Loucy (cell line): ENCODE measurements around the gene HYPK.

Source experiments
- H2AFZ ChIP-seq: fragments of 200-600 bp; sonication (generic); 2 replicates; pipeline ENCODE4 v1.6.0; 2016; ENCODE audit warnings: antibody characterized with exemption, mild to moderate bottlenecking, low read length, moderate library complexity
- H3F3A ChIP-seq: fragments of 200-600 bp; 2 replicates; pipeline ENCODE4 v1.6.0; 2016; ENCODE audit warnings: antibody characterized with exemption, low read depth, mild to moderate bottlenecking
- H3K27me3 ChIP-seq: fragments of 200-600 bp; sonication (generic); 2 replicates; pipeline ENCODE4 v1.6.1; 2014; ENCODE audit warnings: low read length, mild to moderate bottlenecking; ENCODE audit not compliant: insufficient read depth, poor library complexity, severe bottlenecking
- H3K36me3 ChIP-seq: fragments of 200-600 bp; sonication (generic); 2 replicates; pipeline ENCODE4 v1.6.1; 2016; ENCODE audit warnings: low read length; ENCODE audit not compliant: insufficient read depth
- H3K4me1 ChIP-seq: fragments of 200-600 bp; sonication (generic); 2 replicates; pipeline ENCODE4 v1.5.1; 2014; ENCODE audit warnings: low read length, mild to moderate bottlenecking; ENCODE audit not compliant: insufficient read depth, poor library complexity, severe bottlenecking
- H3K4me2 ChIP-seq: fragments of 200-600 bp; sonication (generic); 2 replicates; pipeline ENCODE4 v1.6.0; 2014; ENCODE audit warnings: antibody characterized with exemption, low read length, low read depth, mild to moderate bottlenecking; ENCODE audit not compliant: poor library complexity, severe bottlenecking
- H3K4me3 ChIP-seq: fragments of 200-600 bp; sonication (generic); 2 replicates; pipeline ENCODE4 v1.5.1; 2014; ENCODE audit warnings: low read length, mild to moderate bottlenecking, mixed read lengths; ENCODE audit not compliant: poor library complexity, severe bottlenecking
- H3K79me2 ChIP-seq: fragments of 200-600 bp; sonication (generic); 2 replicates; pipeline ENCODE4 v1.6.1; 2014; ENCODE audit warnings: low read length; ENCODE audit not compliant: insufficient read depth
- H3K9ac ChIP-seq: fragments of 200-600 bp; sonication (generic); 2 replicates; pipeline ENCODE4 v1.6.0; 2014; ENCODE audit warnings: mild to moderate bottlenecking, low read depth, low read length, moderate library complexity; ENCODE audit not compliant: poor library complexity, severe bottlenecking
- H3K9me2 ChIP-seq: fragments of 200-600 bp; sonication (generic); replicated peaks from 2 replicates; pipeline ENCODE4 v1.6.1; 2016; ENCODE audit warnings: low read depth, low read length, mixed read lengths
- H3K9me3 ChIP-seq: fragments of 200-600 bp; sonication (generic); 2 replicates; pipeline ENCODE4 v1.6.1; 2014; ENCODE audit warnings: mild to moderate bottlenecking, antibody characterized with exemption, low read length, low read depth; ENCODE audit not compliant: insufficient read depth
- H4K20me1 ChIP-seq: fragments of 200-600 bp; sonication (generic); 2 replicates; pipeline ENCODE4 v1.6.0; 2014; ENCODE audit warnings: antibody characterized with exemption, low read length, mild to moderate bottlenecking; ENCODE audit not compliant: insufficient read depth, poor library complexity, severe bottlenecking
- EZH2phosphoT487 ChIP-seq: fragments of 200-600 bp; IDR thresholded peaks from 2 replicates; pipeline ENCODE4 v1.6.1; 2018; ENCODE audit warnings: antibody characterized with exemption, mild to moderate bottlenecking, moderate library complexity, borderline replicate concordance
- TF ChIP-seq, protein P1 (sequence below): fragments of 200-600 bp; sonication (generic); conservative IDR thresholded peaks from 2 replicates; pipeline ENCODE4 v1.5.1; 2014; ENCODE audit warnings: mild to moderate bottlenecking, antibody characterized with exemption, low read length

Gene HYPK, protein sequence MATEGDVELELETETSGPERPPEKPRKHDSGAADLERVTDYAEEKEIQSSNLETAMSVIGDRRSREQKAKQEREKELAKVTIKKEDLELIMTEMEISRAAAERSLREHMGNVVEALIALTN

DNA sequence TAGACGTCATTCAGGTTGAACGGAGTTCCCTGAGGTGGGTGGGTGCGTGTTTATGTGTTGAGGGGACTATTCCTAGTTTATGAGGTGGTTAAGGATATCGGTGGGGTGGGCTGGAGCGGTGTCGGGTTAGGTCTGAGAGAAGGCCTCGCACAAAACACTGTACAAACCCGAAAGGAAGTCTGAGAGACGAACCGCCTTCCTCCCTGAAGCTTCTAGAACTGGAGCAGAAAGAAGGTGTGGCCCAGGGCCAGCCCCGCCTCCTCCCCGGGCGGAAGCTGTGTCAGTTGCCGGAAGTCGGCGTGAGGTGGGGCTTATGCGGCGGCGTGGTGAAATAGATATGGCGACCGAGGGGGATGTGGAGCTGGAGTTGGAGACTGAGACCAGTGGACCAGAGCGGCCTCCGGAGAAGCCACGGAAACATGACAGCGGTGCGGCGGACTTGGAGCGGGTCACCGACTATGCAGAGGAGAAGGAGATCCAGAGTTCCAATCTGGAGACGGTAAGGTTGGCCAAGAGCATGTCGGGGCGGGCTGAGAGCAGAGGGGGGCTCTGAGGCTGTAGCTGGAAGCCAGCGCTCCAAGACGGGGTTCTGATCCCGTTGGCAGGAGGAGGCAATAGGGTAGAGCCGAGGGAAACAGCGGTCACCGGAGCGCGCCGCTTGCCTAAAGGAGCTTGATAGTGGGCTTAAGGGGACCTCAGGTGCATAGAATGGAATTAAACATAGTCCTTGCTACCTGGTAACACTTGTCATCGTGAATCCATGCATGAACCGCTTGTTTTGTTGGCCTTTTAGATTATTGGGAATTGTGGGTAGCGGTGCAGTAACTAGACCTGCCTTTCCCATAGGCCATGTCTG, at the start of gene HYPK:
HYPK (plus strand) TSS at position 314 of the 856 bp plus-strand sequence; CDS start at position 338, 24 bp downstream.
- peak within 1 kb of the TSS; percentile 91 for H3K4me3 ChIP-seq
- peaks cover 27% of the 10 kb centered on the region for H3K79me2 ChIP-seq
- H2AFZ ChIP-seq, result peak within 1 kb of the TSS; percentile 81
- H3K9me2 ChIP-seq, result no peaks in the 10 kb centered on the region
- H3K9ac ChIP-seq, result peak within 1 kb of the TSS; percentile 88
- H4K20me1 ChIP-seq, result peaks cover 14% of the 10 kb centered on the region
- TF ChIP-seq, protein P1, sequence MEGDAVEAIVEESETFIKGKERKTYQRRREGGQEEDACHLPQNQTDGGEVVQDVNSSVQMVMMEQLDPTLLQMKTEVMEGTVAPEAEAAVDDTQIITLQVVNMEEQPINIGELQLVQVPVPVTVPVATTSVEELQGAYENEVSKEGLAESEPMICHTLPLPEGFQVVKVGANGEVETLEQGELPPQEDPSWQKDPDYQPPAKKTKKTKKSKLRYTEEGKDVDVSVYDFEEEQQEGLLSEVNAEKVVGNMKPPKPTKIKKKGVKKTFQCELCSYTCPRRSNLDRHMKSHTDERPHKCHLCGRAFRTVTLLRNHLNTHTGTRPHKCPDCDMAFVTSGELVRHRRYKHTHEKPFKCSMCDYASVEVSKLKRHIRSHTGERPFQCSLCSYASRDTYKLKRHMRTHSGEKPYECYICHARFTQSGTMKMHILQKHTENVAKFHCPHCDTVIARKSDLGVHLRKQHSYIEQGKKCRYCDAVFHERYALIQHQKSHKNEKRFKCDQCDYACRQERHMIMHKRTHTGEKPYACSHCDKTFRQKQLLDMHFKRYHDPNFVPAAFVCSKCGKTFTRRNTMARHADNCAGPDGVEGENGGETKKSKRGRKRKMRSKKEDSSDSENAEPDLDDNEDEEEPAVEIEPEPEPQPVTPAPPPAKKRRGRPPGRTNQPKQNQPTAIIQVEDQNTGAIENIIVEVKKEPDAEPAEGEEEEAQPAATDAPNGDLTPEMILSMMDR, result no peak
- no peak for TF ChIP-seq EZH2phosphoT487
- H3F3A ChIP-seq, result peaks cover 11% of the 10 kb centered on the region; the same call in 1 of the 2 replicates
- peaks cover 39% of the 10 kb centered on the region; the same call in 1 of the 2 replicates for H3K36me3 ChIP-seq
- no peaks in the 10 kb centered on the region for H3K27me3 ChIP-seq
- peaks cover 27% of the 10 kb centered on the region for H3K4me1 ChIP-seq
- no peaks in the 10 kb centered on the region for H3K9me3 ChIP-seq
- peak within 1 kb of the TSS; percentile 86 for H3K4me2 ChIP-seq

DNA sequence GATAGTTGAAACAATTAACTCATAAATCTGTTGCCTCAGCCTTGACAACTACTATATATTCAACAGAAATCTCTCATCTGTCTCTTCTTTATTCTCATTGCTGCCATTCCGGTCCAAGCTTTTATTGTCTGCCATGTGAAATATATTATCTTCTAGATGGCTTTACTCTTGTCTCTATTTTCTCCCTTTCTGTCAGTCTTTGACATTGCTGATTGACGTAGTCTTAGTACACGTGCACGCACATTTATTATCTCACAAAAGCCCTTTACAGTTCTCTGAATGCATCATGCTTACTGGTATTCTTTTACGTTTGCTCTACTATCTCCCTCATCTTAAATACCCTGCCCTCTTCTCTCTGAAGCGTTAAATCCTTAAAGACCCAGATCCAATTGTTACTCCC, 48.5 kb upstream of the HYPK start:
- H2AFZ ChIP-seq, result no peak overlapping the region

DNA sequence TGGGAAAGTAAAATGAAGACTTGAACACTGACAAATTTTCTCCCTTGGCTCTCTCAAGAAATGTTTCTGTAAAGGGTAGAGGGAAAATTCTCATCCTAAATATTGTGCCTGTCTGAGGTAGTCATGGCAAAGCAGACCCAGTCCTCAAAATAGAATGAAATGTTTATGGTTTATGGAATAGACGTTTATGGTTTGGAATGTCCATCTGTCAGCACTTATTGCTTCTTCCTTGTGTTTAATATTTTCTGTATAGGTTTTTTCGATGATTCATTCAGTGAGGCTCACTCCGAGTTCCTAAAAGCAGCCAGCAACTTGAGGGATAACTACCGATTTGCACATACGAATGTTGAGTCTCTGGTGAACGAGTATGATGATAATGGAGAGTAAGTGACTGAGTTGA, 37.6 kb upstream of the HYPK start:
- Histone ChIP-seq H2AFZ (no peak overlapping the region), H3K9ac (no peak overlapping the region), H3K79me2 (no peaks in the 10 kb centered on the region), H3K4me3 (no peak overlapping the region), H3K9me2 (no peaks in the 10 kb centered on the region), H3K4me2 (no peak overlapping the region), H3F3A (no peaks in the 10 kb centered on the region), H3K36me3 (peaks cover 87% of the 10 kb centered on the region), H4K20me1 (peaks cover 14% of the 10 kb centered on the region), H3K9me3 (no peaks in the 10 kb centered on the region), H3K4me1 (no peaks in the 10 kb centered on the region), H3K27me3 (no peaks in the 10 kb centered on the region)
- TF ChIP-seq, protein P1, result no peak
- TF ChIP-seq EZH2phosphoT487, result no peak

More for the DNA sequence above, 48.5 kb upstream of the HYPK start:
- Histone ChIP-seq H3K79me2 (peaks cover 99% of the 10 kb centered on the region), H3K9me3 (no peaks in the 10 kb centered on the region), H3K4me3 (peak overlapping the region; percentile 68), H3K9ac (peak overlapping the region; percentile 52), H3F3A (no peaks in the 10 kb centered on the region), H3K4me2 (peak overlapping the region; percentile 81), H3K9me2 (no peaks in the 10 kb centered on the region), H3K36me3 (peaks cover 58% of the 10 kb centered on the region), H3K4me1 (peaks cover 47% of the 10 kb centered on the region), H4K20me1 (peaks cover 90% of the 10 kb centered on the region), H3K27me3 (no peaks in the 10 kb centered on the region)
- TF ChIP-seq, protein P1, result no peak
- no peak for TF ChIP-seq EZH2phosphoT487
